ENCODE measurements around the gene GSTO1. TPM values are rescaled to one million over a fixed set of nuclear protein-coding genes. Genes with fewer than 3 reads are reported as not detected.
"Not testable (repeated sequence)": the region's sequence is repeated elsewhere in the genome, so short reads cannot be mapped to it uniquely, and the experiment has no call there.

The GSTO1 gene
- total RNA-seq, 4 donors from 2014 or later, result 46.4 to 82.3 (median 69.9) TPM

GRCh38 chr10:104234934-104235333, 19.8 kb upstream of the GSTO1 start:
- H3K4me3 ChIP-seq (ENCODE audit: low read depth, poor library complexity, severe bottlenecking), result no peak overlapping the region
- WGBS, 2 donors, result 82 to 86% methylated on average over 1 of the region's 1 CpG
- intact Hi-C loops (cut with DNase I; ENCODE audit: low total_unique reads), result no loop called here
- TF ChIP-seq CTCF (IDR thresholded peaks at IDR 0.05) (no peak), POLR2A (IDR thresholded peaks at IDR 0.05) (no peak)
- no peak for DNase-seq (ENCODE audit: low spot score in 2 of 2)

GRCh38 chr10:104235801-104236200, 18.9 kb upstream of the GSTO1 start:
- intact Hi-C loops (cut with DNase I; ENCODE audit: low total_unique reads), result no loop called here
- H3K4me3 ChIP-seq (ENCODE audit: low read depth, poor library complexity, severe bottlenecking), result no peak overlapping the region
- DNase-seq (ENCODE audit: low spot score in 2 of 2), result no peak
- 82 to 85% methylated on average over 3 of the region's 3 CpGs for WGBS, 2 donors
- no peak for TF ChIP-seq POLR2A (IDR thresholded peaks at IDR 0.05)
- no peak for TF ChIP-seq CTCF (IDR thresholded peaks at IDR 0.05)

GRCh38 chr10:104240078-104240477, 14.6 kb upstream of the GSTO1 start:
- no peak overlapping the region for H3K4me3 ChIP-seq (ENCODE audit: low read depth, poor library complexity, severe bottlenecking)
- WGBS, 2 donors, result 65 to 77% methylated on average over 2 of the region's 2 CpGs
- no peak for TF ChIP-seq CTCF (IDR thresholded peaks at IDR 0.05)
- no peak for TF ChIP-seq POLR2A (IDR thresholded peaks at IDR 0.05)
- no peak for DNase-seq (ENCODE audit: low spot score in 2 of 2)
- intact Hi-C loops (cut with DNase I; ENCODE audit: low total_unique reads), result no loop called here

GRCh38 chr10:104242545-104242944, 12.1 kb upstream of the GSTO1 start:
- DNase-seq (ENCODE audit: low spot score in 2 of 2), result no peak
- TF ChIP-seq CTCF (IDR thresholded peaks at IDR 0.05), result no peak
- TF ChIP-seq POLR2A (IDR thresholded peaks at IDR 0.05), result no peak
- intact Hi-C loops (cut with DNase I; ENCODE audit: low total_unique reads), result no loop called here
- no peak overlapping the region for H3K4me3 ChIP-seq (ENCODE audit: low read depth, poor library complexity, severe bottlenecking)

GRCh38 chr10:104243009-104243408, 11.7 kb upstream of the GSTO1 start:
- H3K4me3 ChIP-seq (ENCODE audit: low read depth, poor library complexity, severe bottlenecking); intact Hi-C loops (cut with DNase I; ENCODE audit: low total_unique reads); DNase-seq (ENCODE audit: low spot score in 2 of 2): not testable (repeated sequence)
- WGBS, 2 donors, result 77 to 86% methylated on average over 3 of the region's 3 CpGs

- no peak for DNase-seq (ENCODE audit: low spot score in 2 of 2)
- H3K4me3 ChIP-seq (ENCODE audit: low read depth, poor library complexity, severe bottlenecking), result no peak overlapping the region
- no peak for TF ChIP-seq CTCF (IDR thresholded peaks at IDR 0.05)
- no peak for TF ChIP-seq POLR2A (IDR thresholded peaks at IDR 0.05)
- intact Hi-C loops (cut with DNase I; ENCODE audit: low total_unique reads), result no loop called here
- WGBS, 2 donors, result 76 to 79% methylated on average over 5 of the region's 5 CpGs
Observed at GRCh38 chr10:104243512-104243911, 11.2 kb upstream of the GSTO1 start.
